HG02588 (cell line): ENCODE data around the gene GPR35.

Source experiments
- ATAC-seq: cut with Tn5 transposase; IDR thresholded peaks from one replicate; pipeline ENCODE4 v1.9.1; 2021; ENCODE audit warnings: mild to moderate bottlenecking, moderate library complexity; ENCODE audit not compliant: unreplicated experiment

Gene GPR35

GRCh38 chr2:240622531-240623235 lies 2.6 kb upstream of the GPR35 start:
- no peak for ATAC-seq

- no peak for ATAC-seq
These were observed 1.7 kb upstream of the GPR35 start for GRCh38 chr2:240623531-240624010.

- ATAC-seq, result no peak
These were observed 1.0 kb upstream of the GPR35 start for GRCh38 chr2:240624011-240624949.

GRCh38 chr2:240626531-240627300 lies 1.4 kb downstream of the GPR35 start:
- no peak for ATAC-seq

GRCh38 chr2:240627736-240628506 lies 2.6 kb downstream of the GPR35 start:
- no peak for ATAC-seq

- no peak for ATAC-seq
These were observed 3.2 kb downstream of the GPR35 start for GRCh38 chr2:240628507-240628807.

GRCh38 chr2:240628808-240629618 lies 3.7 kb downstream of the GPR35 start:
- ATAC-seq, result no peak

- no peak for ATAC-seq
These were observed 4.3 kb downstream of the GPR35 start for GRCh38 chr2:240629619-240629967.

- ATAC-seq, result no peak
These were observed 4.9 kb downstream of the GPR35 start for GRCh38 chr2:240629968-240630770.

- no peak for ATAC-seq
These were observed 5.7 kb downstream of the GPR35 start for GRCh38 chr2:240630771-240631547.

GRCh38 chr2:240631548-240632305 lies 6.4 kb downstream of the GPR35 start:
- no peak for ATAC-seq

GRCh38 chr2:240632306-240632721 lies 7.0 kb downstream of the GPR35 start:
- no peak for ATAC-seq

- ATAC-seq, result no peak
These were observed 10.1 kb downstream of the GPR35 start for GRCh38 chr2:240635121-240635997.

GRCh38 chr2:240635998-240636547 lies 10.8 kb downstream of the GPR35 start:
- ATAC-seq, result no peak

GRCh38 chr2:240636563-240637115 lies 11.4 kb downstream of the GPR35 start:
- no peak for ATAC-seq
